Uterus (tissue), 4 donors: ENCODE data around the gene PWWP2B. TPM values are rescaled to one million over a fixed set of nuclear protein-coding genes. Genes with fewer than 3 reads are reported as not detected.

ENCODE experiments used
- DNase-seq, 2 donors: peaks; one replicate each; pipeline ENCODE4 v3.0.0-alpha.2; 2019 to 2020
- H3K27ac ChIP-seq, 2 donors: fragments of 200-600 bp; sonication (generic); 1 replicate in 1 of 2; 2 replicates in 1 of 2; pipeline ENCODE4 v1.5.1; 2016 to 2018
- H3K27me3 ChIP-seq, 2 donors: fragments of 200-600 bp; sonication (generic); one replicate each; pipeline ENCODE4 v1.5.1; 2018 to 2019; ENCODE audit warnings: control low read depth in 1 of 2
- H3K36me3 ChIP-seq, 2 donors: fragments of 200-600 bp; sonication (generic); one replicate each; pipeline ENCODE4 v1.5.1; 2019; ENCODE audit warnings: control low read depth in 1 of 2
- H3K4me1 ChIP-seq, 2 donors: fragments of 200-600 bp; sonication (generic); one replicate each; pipeline ENCODE4 v1.5.1; 2018 to 2019; ENCODE audit warnings: control low read depth in 1 of 2
- H3K4me3 ChIP-seq, 2 donors: fragments of 200-600 bp; sonication (generic); 1 replicate in 1 of 2; 2 replicates in 1 of 2; pipeline ENCODE4 v1.5.1; 2018 to 2019; ENCODE audit warnings: mild to moderate bottlenecking in 1 of 2
- H3K9me3 ChIP-seq, 2 donors: fragments of 200-600 bp; sonication (generic); one replicate each; pipeline ENCODE4 v1.5.1; 2019; ENCODE audit warnings: control low read depth in 1 of 2
- CTCF ChIP-seq, 4 experiments: fragments of 200-600 bp in 2 of 4; fragments of 450-650 bp in 2 of 4; sonication (generic) in 2 of 4; IDR thresholded peaks; one replicate each; pipeline ENCODE4 v1.5.1; 2016 to 2019; ENCODE audit warnings: antibody characterized with exemption in 4 of 4, mild to moderate bottlenecking in 2 of 4, moderate library complexity in 1 of 4
- POLR2A ChIP-seq, 2 donors: fragments of 450-650 bp; IDR thresholded peaks; one replicate each; pipeline ENCODE4 v1.6.1; 2016; ENCODE audit warnings: antibody characterized with exemption in 2 of 2, mild to moderate bottlenecking in 1 of 2, moderate library complexity in 1 of 2
- intact Hi-C: fragments of 100-400 bp; cut with DNase I; formaldehyde crosslinking; loops from one replicate; pipeline ENCODE4 v1.15.1; 2023; ENCODE audit warnings: low total_unique reads
- total RNA-seq, 4 donors: library from RNA; depleted of rRNA in 3 of 4; stranded (reverse); fragments of >200 nt in 3 of 4; gene quantifications; one replicate each; pipeline versions ENCODE4 v1.1.0 to v1.2.4, GENCODE V29; 2014 to 2023
- donor health status: DM: yes; HTN: yes; CAD: no.

PWWP2B gene
- total RNA-seq, 4 donors from 2014 or later = 0.29 to 27.6 (median 8.3) TPM

DNA sequence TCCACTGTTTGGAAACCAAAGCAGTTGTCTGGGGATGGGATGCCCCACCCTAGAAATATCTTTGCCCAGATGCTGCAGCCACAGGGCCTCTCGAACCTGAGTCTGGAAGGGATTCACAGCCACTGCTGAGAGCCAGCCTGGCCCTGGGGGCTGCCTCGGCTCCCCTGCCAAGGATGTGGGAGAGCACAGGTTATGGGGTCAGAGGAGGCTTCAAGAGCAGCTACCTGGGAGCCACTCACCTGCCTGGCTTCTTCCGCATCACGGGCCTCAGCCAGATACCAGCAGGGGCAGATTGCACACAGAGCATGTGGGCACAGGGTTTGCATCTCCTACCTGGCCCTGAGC, 5.4 kb upstream of the PWWP2B start:
- TF ChIP-seq POLR2A (IDR thresholded peaks at IDR 0.05) (no peak), CTCF (IDR thresholded peaks at IDR 0.05) (no peak)
- intact Hi-C loops = no loop called here
- Histone ChIP-seq H3K4me3 (no peak overlapping the region), H3K27ac (no peak overlapping the region), H3K9me3 (no peaks in the 10 kb centered on the region), H3K4me1 (no peaks in the 10 kb centered on the region), H3K36me3 (no peaks in the 10 kb centered on the region), H3K27me3 (no peaks in the 10 kb centered on the region)
- peak in 1 of 2 donors; percentile 13 for DNase-seq

DNA sequence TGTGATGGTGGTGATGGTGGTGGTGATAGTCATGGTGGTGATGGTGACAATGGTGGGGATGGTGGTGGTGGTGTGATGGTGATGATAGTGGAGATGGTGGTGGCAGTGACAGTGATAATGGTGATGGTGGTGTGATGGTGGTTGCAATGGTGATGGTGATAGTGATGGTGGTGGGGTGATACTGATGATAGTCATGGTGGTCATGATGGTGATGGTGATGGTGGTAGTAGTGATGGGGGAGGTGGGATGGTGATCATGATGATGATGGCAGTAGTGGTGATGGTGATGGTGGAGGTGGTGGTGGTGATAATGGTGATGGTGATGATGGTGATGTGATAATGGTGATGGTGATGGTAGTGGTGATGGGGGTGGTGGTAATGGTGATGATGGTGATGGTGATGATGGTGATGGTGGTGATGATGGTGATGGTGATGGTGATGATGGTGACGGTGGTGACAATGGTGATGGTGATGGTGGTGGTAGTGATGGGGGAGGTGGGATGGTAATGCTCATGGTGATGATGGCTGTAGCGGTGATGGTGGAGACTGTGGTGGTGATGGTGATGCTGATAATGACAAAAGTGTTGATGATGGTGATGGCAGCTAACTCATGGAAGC, 4.7 kb upstream of the PWWP2B start:
- Histone ChIP-seq H3K27me3 (no peaks in the 10 kb centered on the region), H3K27ac (no peak overlapping the region), H3K9me3 (no peaks in the 10 kb centered on the region), H3K4me3 (no peak overlapping the region), H3K4me1 (no peaks in the 10 kb centered on the region), H3K36me3 (no peaks in the 10 kb centered on the region)
- intact Hi-C loops = no loop called here
- no peak for DNase-seq
- TF ChIP-seq POLR2A (IDR thresholded peaks at IDR 0.05) (no peak), CTCF (IDR thresholded peaks at IDR 0.05) (no peak)

DNA sequence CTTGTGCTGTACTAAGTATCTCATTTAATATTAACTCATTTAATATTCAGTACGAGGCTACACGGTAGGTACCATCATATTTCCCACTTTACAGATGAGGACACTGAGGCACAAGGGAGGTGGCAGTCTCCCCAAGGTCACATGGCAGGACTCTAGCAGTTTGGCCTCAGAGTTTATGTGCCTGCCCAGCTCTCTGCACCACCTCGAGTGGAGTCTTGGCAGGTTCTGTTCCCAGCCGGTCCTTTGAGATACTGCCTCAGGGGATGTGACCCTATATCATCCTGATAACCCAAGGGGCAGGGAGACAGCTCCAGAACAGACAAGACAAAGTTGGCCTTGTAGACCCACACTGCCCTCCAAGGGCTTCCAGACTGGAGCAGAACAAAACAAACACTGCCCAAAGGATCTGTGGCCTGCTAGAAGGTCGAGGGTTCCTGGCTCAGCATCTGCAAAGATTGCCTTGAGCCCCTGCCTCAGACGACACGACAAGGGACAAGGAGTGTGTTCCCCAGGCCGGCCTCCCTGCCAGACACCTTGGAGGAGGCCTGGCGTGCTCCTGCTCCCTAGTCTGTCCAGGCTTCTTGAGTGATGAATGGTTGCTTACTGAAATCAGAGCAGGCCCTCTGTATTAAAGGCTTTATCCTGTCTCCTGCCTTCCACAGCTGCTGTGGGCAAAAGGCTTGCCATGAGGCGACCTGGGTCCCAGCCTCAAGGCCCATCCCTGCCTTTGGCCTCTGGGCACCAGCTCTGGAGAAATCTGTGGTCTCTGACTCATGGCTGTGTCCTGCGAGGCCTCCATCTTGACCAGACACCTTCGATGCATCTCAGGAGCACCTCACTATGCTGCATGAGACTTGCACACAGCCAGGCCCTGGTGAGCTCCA, 3.9 kb upstream of the PWWP2B start:
- intact Hi-C loops = no loop called here

DNA sequence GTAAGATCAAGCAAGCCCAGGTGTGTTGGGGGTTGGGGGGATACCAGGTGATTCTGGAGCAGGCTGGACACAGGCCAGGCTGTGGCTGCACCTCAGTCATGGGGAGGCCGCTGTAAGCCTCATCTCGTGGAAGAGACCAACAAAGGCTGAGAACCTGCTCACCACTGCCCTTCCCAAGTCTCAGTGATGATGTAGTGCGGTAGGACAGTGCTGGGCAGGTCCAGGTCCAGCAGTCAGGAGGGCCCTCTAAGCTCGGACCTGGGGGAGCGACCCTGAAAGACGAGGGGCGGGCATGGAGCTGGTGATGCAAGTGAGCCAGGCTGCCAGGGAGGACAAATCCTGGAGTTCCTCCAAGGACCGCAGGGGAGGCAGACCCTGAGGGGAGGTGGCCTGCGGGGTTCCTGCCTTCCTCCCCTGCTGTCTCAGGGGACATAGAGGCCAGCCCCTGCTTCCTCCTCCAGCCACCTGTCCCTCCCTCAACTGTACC, 3.3 kb upstream of the PWWP2B start:
- H3K4me3 ChIP-seq = no peak overlapping the region
- DNase-seq = no peak
- no peaks in the 10 kb centered on the region for H3K9me3 ChIP-seq
- TF ChIP-seq CTCF (IDR thresholded peaks at IDR 0.05) (no peak), POLR2A (IDR thresholded peaks at IDR 0.05) (no peak)
- intact Hi-C loops = no loop called here
- H3K36me3 ChIP-seq = no peaks in the 10 kb centered on the region
- H3K27me3 ChIP-seq = no peaks in the 10 kb centered on the region
- H3K27ac ChIP-seq = peak overlapping the region in 1 of 2 donors; percentile 98
- H3K4me1 ChIP-seq = peaks cover 0 to 7% of the 10 kb centered on the region in 2 donors

More for the DNA sequence above, 3.9 kb upstream of the PWWP2B start:
- no peaks in the 10 kb centered on the region for H3K9me3 ChIP-seq
- no peak overlapping the region for H3K4me3 ChIP-seq
- H3K36me3 ChIP-seq = no peaks in the 10 kb centered on the region
- TF ChIP-seq CTCF (IDR thresholded peaks at IDR 0.05) (no peak), POLR2A (IDR thresholded peaks at IDR 0.05) (no peak)
- peak overlapping the region in 1 of 2 donors; percentile 14 for H3K27ac ChIP-seq
- DNase-seq = no peak
- H3K4me1 ChIP-seq = peaks cover 0 to under 1% of the 10 kb centered on the region in 2 donors
- no peaks in the 10 kb centered on the region for H3K27me3 ChIP-seq
